KMS-11 (cell line): ENCODE results near the gene PSPC1.
"Not testable (repeated sequence)": the region's sequence is repeated elsewhere in the genome, so short reads cannot be mapped to it uniquely, and the experiment has no call there.

Experiments
- H2AFZ ChIP-seq: fragments of 200-600 bp; sonication (generic); 2 replicates; pipeline ENCODE4 v1.6.1; 2016; ENCODE audit warnings: antibody characterized with exemption, mixed run types, low read depth
- H3K27ac ChIP-seq: fragments of 200-600 bp; sonication (generic); 2 replicates; pipeline ENCODE4 v1.6.1; 2016; ENCODE audit warnings: mild to moderate bottlenecking, mixed run types
- H3K27me3 ChIP-seq: fragments of 200-600 bp; sonication (generic); 2 replicates; pipeline ENCODE4 v1.6.1; 2017; ENCODE audit warnings: mild to moderate bottlenecking, low read depth, mixed run types, moderate library complexity; ENCODE audit not compliant: insufficient read depth
- H3K36me3 ChIP-seq: fragments of 200-600 bp; sonication (generic); 2 replicates; pipeline ENCODE4 v1.6.1; 2017; ENCODE audit warnings: mild to moderate bottlenecking, mixed run types; ENCODE audit not compliant: insufficient read depth
- H3K4me1 ChIP-seq: fragments of 200-600 bp; sonication (generic); 2 replicates; pipeline ENCODE4 v1.6.1; 2016; ENCODE audit warnings: mild to moderate bottlenecking, low read depth, mixed run types; ENCODE audit not compliant: poor library complexity, severe bottlenecking
- H3K4me2 ChIP-seq: fragments of 200-600 bp; sonication (generic); 2 replicates; pipeline ENCODE4 v1.7.0; 2016; ENCODE audit warnings: mild to moderate bottlenecking, mixed run types
- H3K4me3 ChIP-seq: fragments of 200-600 bp; sonication (generic); IDR thresholded peaks from 2 replicates; pipeline ENCODE4 v1.6.1; 2017; ENCODE audit warnings: low read depth, low read length, mixed read lengths; ENCODE audit not compliant: insufficient read depth
- H3K79me2 ChIP-seq: fragments of 200-600 bp; sonication (generic); 2 replicates; pipeline ENCODE4 v1.6.1; 2016; ENCODE audit warnings: low read depth, mixed run types; ENCODE audit not compliant: insufficient read depth
- H3K9ac ChIP-seq: fragments of 200-600 bp; sonication (generic); 2 replicates; pipeline ENCODE4 v1.6.1; 2016; ENCODE audit warnings: mild to moderate bottlenecking, mixed run types
- H4K20me1 ChIP-seq: fragments of 200-600 bp; sonication (generic); 2 replicates; pipeline ENCODE4 v1.6.1; 2016; ENCODE audit warnings: mild to moderate bottlenecking, mixed run types; ENCODE audit not compliant: insufficient read depth
- TF ChIP-seq, protein P1 (sequence below): fragments of 200-600 bp; sonication (generic); conservative IDR thresholded peaks from 2 replicates; pipeline ENCODE4 v1.6.1; 2017; ENCODE audit warnings: low read depth, mild to moderate bottlenecking, antibody characterized with exemption, low read length, moderate library complexity, mixed read lengths

PSPC1 gene

DNA sequence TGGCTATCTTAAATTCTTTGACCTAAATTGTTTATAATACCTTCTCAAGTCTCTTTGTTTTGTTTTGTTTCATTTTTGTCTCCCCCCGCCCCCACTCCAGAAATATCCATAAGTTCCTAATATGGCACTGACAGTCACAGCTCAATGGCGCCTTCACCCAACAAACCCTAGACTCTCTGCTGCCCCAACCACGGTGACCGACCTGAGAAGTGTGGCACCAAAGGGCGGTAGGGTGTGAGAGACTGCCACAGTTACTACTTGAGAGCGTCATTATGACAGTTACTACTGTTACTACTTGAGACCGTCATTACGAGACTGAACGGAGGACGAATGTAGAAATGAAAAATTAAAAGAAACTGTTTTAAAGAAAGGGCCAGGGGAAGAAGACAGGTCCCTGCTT is 34.4 kb upstream of the PSPC1 start:
- Histone ChIP-seq H3K27me3 (no peaks in the 10 kb centered on the region), H3K4me3 (no peak overlapping the region), H4K20me1 (no peaks in the 10 kb centered on the region), H3K27ac (no peak overlapping the region), H3K79me2 (no peaks in the 10 kb centered on the region), H3K4me1 (no peaks in the 10 kb centered on the region), H3K4me2 (no peak overlapping the region), H2AFZ (no peak overlapping the region), H3K9ac (no peak overlapping the region), H3K36me3 (no peaks in the 10 kb centered on the region)
- TF ChIP-seq, protein P1, sequence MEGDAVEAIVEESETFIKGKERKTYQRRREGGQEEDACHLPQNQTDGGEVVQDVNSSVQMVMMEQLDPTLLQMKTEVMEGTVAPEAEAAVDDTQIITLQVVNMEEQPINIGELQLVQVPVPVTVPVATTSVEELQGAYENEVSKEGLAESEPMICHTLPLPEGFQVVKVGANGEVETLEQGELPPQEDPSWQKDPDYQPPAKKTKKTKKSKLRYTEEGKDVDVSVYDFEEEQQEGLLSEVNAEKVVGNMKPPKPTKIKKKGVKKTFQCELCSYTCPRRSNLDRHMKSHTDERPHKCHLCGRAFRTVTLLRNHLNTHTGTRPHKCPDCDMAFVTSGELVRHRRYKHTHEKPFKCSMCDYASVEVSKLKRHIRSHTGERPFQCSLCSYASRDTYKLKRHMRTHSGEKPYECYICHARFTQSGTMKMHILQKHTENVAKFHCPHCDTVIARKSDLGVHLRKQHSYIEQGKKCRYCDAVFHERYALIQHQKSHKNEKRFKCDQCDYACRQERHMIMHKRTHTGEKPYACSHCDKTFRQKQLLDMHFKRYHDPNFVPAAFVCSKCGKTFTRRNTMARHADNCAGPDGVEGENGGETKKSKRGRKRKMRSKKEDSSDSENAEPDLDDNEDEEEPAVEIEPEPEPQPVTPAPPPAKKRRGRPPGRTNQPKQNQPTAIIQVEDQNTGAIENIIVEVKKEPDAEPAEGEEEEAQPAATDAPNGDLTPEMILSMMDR: no peak

DNA sequence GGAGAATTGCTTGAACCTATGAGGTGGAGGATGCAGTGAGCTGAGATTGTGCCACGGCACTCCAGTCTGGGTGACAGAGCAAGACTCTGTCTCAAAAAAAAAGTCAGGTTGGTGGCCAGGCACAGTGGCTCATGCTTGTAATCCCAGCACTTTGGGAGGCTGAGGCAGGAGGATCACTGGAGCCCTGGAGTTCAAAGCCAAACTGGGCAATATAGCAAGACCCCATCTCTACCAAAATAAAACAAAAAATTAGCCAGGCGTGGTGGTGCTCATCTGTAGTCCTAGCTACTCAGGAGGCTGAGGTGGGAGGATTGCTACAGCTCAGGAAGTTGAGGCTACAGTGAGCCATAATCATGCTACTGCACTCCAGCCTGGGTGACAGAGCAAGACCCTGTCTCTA is 33.1 kb upstream of the PSPC1 start:
- not testable (repeated sequence) for H2AFZ ChIP-seq

GRCh38 chr13:19810996-19811881 is 28.5 kb upstream of the PSPC1 start:
- Histone ChIP-seq H3K4me2 (no peak overlapping the region), H2AFZ (no peak overlapping the region), H3K79me2 (no peaks in the 10 kb centered on the region), H3K9ac (no peak overlapping the region), H3K4me1 (no peaks in the 10 kb centered on the region), H3K36me3 (no peaks in the 10 kb centered on the region), H3K4me3 (no peak overlapping the region), H3K27me3 (no peaks in the 10 kb centered on the region), H3K27ac (no peak overlapping the region), H4K20me1 (no peaks in the 10 kb centered on the region)
- TF ChIP-seq, protein P1: no peak

More for the DNA sequence above, 33.1 kb upstream of the PSPC1 start:
- H3K4me2 ChIP-seq, H3K27ac ChIP-seq, H3K4me3 ChIP-seq, H3K27me3 ChIP-seq, H3K79me2 ChIP-seq, H3K4me1 ChIP-seq, H3K9ac ChIP-seq, H4K20me1 ChIP-seq, H3K36me3 ChIP-seq: not testable (repeated sequence)

GRCh38 chr13:19810151-19810550 is 27.4 kb upstream of the PSPC1 start:
- H4K20me1 ChIP-seq: no peaks in the 10 kb centered on the region
- H3K36me3 ChIP-seq: no peaks in the 10 kb centered on the region
- H3K4me1 ChIP-seq: no peaks in the 10 kb centered on the region
- no peaks in the 10 kb centered on the region for H3K27me3 ChIP-seq
- H3K79me2 ChIP-seq: no peaks in the 10 kb centered on the region
- H3K9ac ChIP-seq: no peak overlapping the region
- no peak overlapping the region for H3K27ac ChIP-seq
- no peak overlapping the region for H2AFZ ChIP-seq
- no peak overlapping the region for H3K4me2 ChIP-seq
- TF ChIP-seq, protein P1: no peak
- no peak overlapping the region for H3K4me3 ChIP-seq

DNA sequence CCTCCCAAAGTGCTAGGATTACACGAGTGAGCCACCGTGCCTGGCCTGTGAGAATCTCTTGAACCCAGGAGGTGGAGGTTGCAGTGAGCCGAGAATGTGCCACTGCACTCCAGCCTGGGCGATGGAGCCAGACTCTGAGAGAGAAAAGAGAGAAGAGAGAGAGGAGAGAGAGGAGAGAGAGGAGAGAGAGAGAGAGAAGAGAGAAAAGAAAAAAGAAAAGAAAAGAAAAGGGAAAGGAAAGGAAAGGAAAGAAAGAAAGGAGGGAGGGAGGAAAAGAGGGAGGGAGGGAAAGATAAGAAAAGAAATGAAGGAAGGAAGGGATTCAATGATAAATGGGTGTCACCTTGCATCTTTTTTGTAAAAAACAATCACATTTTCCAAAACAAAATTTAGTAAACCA is 23.0 kb upstream of the PSPC1 start:
- no peaks in the 10 kb centered on the region for H3K36me3 ChIP-seq
- H4K20me1 ChIP-seq: no peaks in the 10 kb centered on the region
- H3K4me1 ChIP-seq: no peaks in the 10 kb centered on the region
- no peaks in the 10 kb centered on the region for H3K27me3 ChIP-seq
- no peaks in the 10 kb centered on the region for H3K79me2 ChIP-seq
- no peak overlapping the region for H3K4me3 ChIP-seq
- no peak overlapping the region for H3K4me2 ChIP-seq
- no peak overlapping the region for H2AFZ ChIP-seq
- TF ChIP-seq, protein P1: no peak
- H3K9ac ChIP-seq: no peak overlapping the region
- no peak overlapping the region for H3K27ac ChIP-seq
